ENCODE results near the gene GPR15LG.
"Not testable (repeated sequence)": the region's sequence is repeated elsewhere in the genome, so short reads cannot be mapped to it uniquely, and the experiment has no call there.

Gene GPR15LG

GRCh38 chr10:84140036-84140379 is 33.6 kb upstream of the GPR15LG start:
- Histone ChIP-seq H3K27me3 (ENCODE audit: insufficient read depth, poor library complexity, severe bottlenecking) (no peaks in the 10 kb centered on the region), H3K4me3 (replicated peaks; ENCODE audit: insufficient read depth, low read length) (peak overlapping the region; percentile 74), H3K27ac (replicated peaks) (peak overlapping the region; percentile 93)
- TF ChIP-seq, protein P1, sequence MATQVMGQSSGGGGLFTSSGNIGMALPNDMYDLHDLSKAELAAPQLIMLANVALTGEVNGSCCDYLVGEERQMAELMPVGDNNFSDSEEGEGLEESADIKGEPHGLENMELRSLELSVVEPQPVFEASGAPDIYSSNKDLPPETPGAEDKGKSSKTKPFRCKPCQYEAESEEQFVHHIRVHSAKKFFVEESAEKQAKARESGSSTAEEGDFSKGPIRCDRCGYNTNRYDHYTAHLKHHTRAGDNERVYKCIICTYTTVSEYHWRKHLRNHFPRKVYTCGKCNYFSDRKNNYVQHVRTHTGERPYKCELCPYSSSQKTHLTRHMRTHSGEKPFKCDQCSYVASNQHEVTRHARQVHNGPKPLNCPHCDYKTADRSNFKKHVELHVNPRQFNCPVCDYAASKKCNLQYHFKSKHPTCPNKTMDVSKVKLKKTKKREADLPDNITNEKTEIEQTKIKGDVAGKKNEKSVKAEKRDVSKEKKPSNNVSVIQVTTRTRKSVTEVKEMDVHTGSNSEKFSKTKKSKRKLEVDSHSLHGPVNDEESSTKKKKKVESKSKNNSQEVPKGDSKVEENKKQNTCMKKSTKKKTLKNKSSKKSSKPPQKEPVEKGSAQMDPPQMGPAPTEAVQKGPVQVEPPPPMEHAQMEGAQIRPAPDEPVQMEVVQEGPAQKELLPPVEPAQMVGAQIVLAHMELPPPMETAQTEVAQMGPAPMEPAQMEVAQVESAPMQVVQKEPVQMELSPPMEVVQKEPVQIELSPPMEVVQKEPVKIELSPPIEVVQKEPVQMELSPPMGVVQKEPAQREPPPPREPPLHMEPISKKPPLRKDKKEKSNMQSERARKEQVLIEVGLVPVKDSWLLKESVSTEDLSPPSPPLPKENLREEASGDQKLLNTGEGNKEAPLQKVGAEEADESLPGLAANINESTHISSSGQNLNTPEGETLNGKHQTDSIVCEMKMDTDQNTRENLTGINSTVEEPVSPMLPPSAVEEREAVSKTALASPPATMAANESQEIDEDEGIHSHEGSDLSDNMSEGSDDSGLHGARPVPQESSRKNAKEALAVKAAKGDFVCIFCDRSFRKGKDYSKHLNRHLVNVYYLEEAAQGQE (IDR thresholded peaks at IDR 0.05; ENCODE audit: insufficient replicate concordance, low read depth): no peak
- TF ChIP-seq GABPA (IDR thresholded peaks at IDR 0.05; ENCODE audit: low read depth) (no peak), POLR2AphosphoS5 (IDR thresholded peaks at IDR 0.05; ENCODE audit: low read depth) (no peak), SPI1 (IDR thresholded peaks at IDR 0.05; ENCODE audit: borderline replicate concordance, low read depth) (no peak), CTCF (IDR thresholded peaks at IDR 0.05; ENCODE audit: insufficient read depth, low read length) (no peak)
- no peak for DNase-seq (ENCODE audit: low read depth in 1 of 2, low spot score in 1 of 2)

DNA sequence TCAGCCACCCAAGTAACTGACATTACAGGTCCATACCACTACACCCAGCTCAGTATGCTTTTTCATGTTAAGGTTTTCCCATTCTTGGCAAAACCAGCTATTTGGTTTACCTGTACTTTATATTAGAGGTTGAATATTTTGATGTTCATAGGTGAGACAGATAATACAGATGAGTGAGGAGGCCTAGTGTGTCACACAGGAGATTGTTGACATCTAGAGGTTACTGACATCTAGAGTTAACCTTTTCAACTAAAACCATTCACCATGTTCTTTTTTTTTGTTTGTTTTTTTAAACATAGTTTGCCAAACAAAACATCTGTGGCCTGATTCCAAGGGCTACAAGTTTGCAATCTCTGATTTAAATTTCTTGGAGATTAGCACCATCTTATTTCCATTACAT is 26.3 kb upstream of the GPR15LG start:
- no peak for TF ChIP-seq CTCF (IDR thresholded peaks at IDR 0.05; ENCODE audit: insufficient read depth, low read length)
- no peak for TF ChIP-seq SPI1 (IDR thresholded peaks at IDR 0.05; ENCODE audit: borderline replicate concordance, low read depth)
- no peak for TF ChIP-seq POLR2AphosphoS5 (IDR thresholded peaks at IDR 0.05; ENCODE audit: low read depth)
- TF ChIP-seq GABPA (IDR thresholded peaks at IDR 0.05; ENCODE audit: low read depth): no peak
- TF ChIP-seq, protein P1 (IDR thresholded peaks at IDR 0.05; ENCODE audit: insufficient replicate concordance, low read depth): no peak
- no peak for DNase-seq (ENCODE audit: low read depth in 1 of 2, low spot score in 1 of 2)

DNA sequence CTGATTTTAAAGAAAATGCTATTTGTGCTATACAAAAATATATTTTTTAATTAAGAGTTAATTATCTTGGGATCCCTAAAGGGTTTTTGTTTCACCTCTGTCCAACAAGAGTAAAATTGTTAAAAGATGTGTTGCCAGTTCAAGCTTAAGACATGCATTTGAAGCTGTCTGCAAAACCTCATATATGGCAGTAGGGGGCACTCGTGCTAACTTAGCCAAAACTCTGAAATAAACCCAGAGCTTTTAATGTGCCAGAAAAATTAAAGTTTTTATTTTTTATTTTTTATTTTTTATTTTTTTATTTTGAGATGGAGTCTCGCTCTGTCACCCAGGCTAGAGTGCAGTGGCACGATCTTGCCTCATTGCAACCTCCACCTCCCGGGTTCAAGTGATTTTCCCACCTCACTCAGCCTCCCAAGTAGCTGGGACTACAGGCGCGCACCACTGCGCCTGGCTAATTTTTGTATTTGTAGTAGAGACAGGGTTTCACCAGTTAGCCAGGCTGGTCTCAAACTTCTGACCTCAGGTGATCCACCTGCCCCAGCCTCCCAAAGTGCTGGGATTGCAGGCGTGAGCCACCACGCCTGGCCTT is 25.5 kb upstream of the GPR15LG start:
- H3K4me3 ChIP-seq (replicated peaks; ENCODE audit: insufficient read depth, low read length); H3K27me3 ChIP-seq (ENCODE audit: insufficient read depth, poor library complexity, severe bottlenecking); H3K27ac ChIP-seq (replicated peaks); DNase-seq (ENCODE audit: low read depth in 1 of 2, low spot score in 1 of 2): not testable (repeated sequence)
- TF ChIP-seq CTCF (IDR thresholded peaks at IDR 0.05; ENCODE audit: insufficient read depth, low read length): peak; percentile 62

More for the DNA sequence above, 26.3 kb upstream of the GPR15LG start:
- Histone ChIP-seq H3K27me3 (ENCODE audit: insufficient read depth, poor library complexity, severe bottlenecking) (no peaks in the 10 kb centered on the region), H3K27ac (replicated peaks) (no peak overlapping the region), H3K4me3 (replicated peaks; ENCODE audit: insufficient read depth, low read length) (no peak overlapping the region)

DNA sequence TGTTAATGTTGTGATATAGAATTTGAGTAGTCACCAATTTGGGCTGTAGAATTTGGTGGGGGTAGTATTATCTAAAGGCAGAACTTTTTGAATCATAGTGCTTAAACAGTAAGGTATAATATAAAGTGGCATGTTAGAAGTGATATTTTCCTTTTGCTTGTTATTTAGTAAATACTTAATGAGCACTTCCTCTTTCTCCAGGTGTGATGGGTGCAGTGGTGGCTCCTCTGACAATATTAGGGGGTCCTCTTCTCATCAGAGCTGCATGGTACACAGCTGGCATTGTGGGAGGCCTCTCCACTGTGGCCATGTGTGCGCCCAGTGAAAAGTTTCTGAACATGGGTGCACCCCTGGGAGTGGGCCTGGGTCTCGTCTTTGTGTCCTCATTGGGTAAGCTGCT is 23.7 kb upstream of the GPR15LG start:
- no peak for DNase-seq (ENCODE audit: low read depth in 1 of 2, low spot score in 1 of 2)
- Histone ChIP-seq H3K27me3 (ENCODE audit: insufficient read depth, poor library complexity, severe bottlenecking) (no peaks in the 10 kb centered on the region), H3K4me3 (replicated peaks; ENCODE audit: insufficient read depth, low read length) (no peak overlapping the region), H3K27ac (replicated peaks) (no peak overlapping the region)
- TF ChIP-seq SPI1 (IDR thresholded peaks at IDR 0.05; ENCODE audit: borderline replicate concordance, low read depth) (peak; percentile 48; the same call in 1 of the 2 replicates), GABPA (IDR thresholded peaks at IDR 0.05; ENCODE audit: low read depth) (no peak), CTCF (IDR thresholded peaks at IDR 0.05; ENCODE audit: insufficient read depth, low read length) (no peak), POLR2AphosphoS5 (IDR thresholded peaks at IDR 0.05; ENCODE audit: low read depth) (no peak)
- TF ChIP-seq, protein P1 (IDR thresholded peaks at IDR 0.05; ENCODE audit: insufficient replicate concordance, low read depth): no peak
